ENCODE measurements around the gene HIP1.
"Not testable (repeated sequence)": the region's sequence is repeated elsewhere in the genome, so short reads cannot be mapped to it uniquely, and the experiment has no call there.

GRCh38 chr7:75593500-75594184 is 145.1 kb downstream of the HIP1 start:
- TF ChIP-seq CTCF, EZH2phosphoT487, EZH2 (IDR thresholded peaks at IDR 0.05): not testable (repeated sequence)
